GM12891 (cell line): ENCODE measurements around the gene IMMP2L.

Experiments used
- POLR2A ChIP-seq: IDR thresholded peaks from 2 replicates; pipeline ENCODE4 v1.6.1; 2011; ENCODE audit warnings: low read depth, low read length, control low read depth
- POLR2AphosphoS5 ChIP-seq: IDR thresholded peaks from 2 replicates; pipeline ENCODE4 v1.6.1; 2011; ENCODE audit warnings: low read depth, low read length, control low read depth
- SPI1 ChIP-seq: IDR thresholded peaks from 2 replicates; pipeline ENCODE4 v1.6.1; 2011; ENCODE audit warnings: low read depth, low read length, control low read depth
- TAF1 ChIP-seq: IDR thresholded peaks from 2 replicates; pipeline ENCODE4 v1.6.1; 2011; ENCODE audit warnings: low read depth, low read length, control low read depth

DNA sequence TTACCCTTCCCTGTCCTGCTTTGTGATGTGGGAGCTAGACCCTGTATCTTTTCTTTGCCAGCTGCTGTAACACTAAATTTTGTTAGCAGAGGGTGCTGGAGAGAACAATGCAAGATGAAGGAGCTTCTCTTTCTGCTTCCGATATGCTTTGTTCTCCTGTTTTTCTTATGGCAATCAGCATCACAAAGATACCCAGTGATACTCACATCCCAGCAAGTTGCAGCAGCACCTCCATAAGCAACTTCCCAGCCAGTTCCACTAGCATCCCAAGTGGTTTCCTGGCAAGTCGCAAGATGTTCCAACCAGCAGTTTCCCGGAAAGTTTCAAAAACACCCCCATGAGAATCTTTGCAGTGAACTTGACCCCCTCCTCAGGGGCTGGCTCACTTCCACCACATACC lies 148.6 kb downstream of the IMMP2L start:
- TF ChIP-seq TAF1: no peak
- TF ChIP-seq POLR2A: no peak
- no peak for TF ChIP-seq POLR2AphosphoS5
- TF ChIP-seq SPI1: no peak
